LoVo (cell line): ENCODE data around the gene HS1BP3.

Source experiments
- DNase-seq: peaks from one replicate; pipeline ENCODE4 v3.0.0-alpha.2; 2016; ENCODE audit warnings: low spot score

HS1BP3 gene

DNA sequence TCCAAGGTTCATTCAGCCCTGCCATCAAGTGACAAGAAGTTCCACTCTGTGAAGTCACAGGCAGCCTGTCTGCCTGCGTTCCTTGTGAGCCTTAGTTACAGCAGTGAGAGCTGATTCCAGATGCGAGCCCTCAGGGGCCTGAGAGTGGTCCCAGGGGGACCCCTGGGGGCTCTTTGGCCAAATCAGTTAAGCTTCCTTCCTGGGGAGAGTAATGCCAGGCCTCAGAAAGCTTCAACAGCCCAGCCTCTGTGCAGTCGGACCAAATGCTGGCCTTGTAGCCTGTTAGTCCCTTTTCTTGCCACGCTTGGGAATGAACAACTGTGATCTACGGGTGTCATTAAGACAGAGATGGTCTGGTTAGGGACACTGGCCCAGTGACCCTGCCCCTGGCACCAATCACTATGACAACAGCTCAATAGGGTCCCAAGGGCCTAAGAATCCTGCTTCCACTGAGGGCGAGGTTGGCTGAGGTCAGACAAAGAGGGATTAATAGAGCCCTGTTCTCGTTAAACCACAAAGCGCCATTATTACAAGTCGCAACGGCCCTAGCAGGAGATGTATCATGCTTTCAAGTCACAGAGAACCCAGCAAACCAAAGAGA, 50.9 kb downstream of the HS1BP3 start:
- no peak for DNase-seq

DNA sequence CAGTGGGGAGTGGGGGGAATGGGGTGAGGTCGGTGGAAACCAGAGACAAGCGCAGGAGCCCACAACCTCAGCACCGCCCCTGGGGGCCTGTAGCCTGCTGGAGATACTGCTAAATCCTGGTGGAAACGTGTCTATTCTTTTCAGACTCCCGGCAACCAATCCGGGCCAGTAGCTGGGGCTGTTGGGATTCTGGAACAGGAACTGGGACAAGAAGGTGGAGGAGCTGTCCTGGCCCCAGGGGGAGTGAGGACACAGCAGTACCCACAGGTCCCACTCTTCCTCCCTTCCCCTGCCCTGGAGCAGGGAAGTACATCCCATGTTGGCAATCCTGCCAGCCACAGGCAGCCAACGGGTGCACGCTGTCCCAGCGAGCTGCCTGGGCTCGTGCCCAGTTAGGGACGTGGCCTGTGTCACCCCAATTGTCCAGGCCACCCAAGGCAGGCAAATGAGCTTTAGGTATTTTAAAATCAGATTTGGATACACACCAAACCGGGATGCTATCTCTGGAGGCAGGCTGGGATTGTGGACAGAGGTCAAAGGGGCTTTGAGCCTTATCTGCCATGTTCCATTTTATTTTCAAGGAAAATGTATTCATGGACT, 51.8 kb downstream of the HS1BP3 start:
- DNase-seq = no peak

DNA sequence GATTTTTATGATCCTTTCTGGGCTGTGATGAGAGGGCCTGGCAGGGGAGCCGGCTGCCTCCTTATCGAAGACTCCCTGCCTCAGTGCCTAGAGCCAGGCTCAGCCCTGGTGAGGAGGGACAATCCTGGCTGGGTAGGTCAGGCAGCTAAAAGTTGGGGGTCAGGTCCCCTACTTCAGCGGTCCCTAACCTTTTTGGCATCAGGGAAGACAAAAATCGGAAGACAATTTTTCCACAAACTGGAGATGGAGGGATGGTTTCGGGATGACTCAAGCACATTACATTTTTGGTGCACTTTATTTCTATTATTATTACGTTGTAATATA, 53.1 kb downstream of the HS1BP3 start:
- no peak for DNase-seq

- no peak for DNase-seq
Observed at GRCh38 chr2:20596973-20597859, 53.7 kb downstream of the HS1BP3 start.

DNA sequence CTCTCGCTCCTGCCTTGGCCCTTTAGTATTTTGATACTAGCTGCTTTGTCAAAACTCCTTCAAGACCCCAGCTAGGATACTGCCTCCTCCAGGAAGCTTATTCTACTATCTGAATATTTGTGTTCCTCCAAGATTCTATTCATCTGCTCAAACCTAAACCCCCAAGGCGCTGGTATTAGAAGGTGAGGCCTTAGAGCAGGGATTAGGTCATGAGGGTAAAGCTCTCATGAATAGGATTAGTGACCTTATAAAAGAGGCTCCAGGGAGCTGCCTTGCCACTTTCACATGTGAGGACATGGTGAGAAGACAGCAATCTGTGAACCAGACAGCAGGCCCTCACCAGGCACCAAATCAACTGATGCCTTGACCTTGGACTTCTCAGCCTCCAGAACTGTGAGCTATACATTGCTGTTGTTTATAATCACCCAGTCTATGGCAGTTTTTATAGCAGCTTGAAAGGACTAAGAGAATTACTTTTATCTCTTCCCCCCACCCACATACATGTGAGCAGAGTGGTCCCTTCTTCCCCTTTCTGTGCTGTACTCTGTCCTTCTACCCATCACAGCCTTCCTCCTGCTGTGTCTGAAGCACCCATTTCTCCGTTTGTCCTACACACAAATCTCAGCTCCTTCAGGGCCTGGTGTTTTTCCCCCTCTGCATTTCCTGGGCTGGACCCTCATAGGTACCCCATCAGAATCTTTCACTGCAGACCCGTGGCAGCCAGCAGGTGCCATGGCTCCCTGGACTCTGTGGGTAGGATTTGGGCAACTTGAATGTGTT, 54.5 kb downstream of the HS1BP3 start:
- DNase-seq = no peak

GRCh38 chr2:20595439-20596192, 55.3 kb downstream of the HS1BP3 start:
- no peak for DNase-seq

DNA sequence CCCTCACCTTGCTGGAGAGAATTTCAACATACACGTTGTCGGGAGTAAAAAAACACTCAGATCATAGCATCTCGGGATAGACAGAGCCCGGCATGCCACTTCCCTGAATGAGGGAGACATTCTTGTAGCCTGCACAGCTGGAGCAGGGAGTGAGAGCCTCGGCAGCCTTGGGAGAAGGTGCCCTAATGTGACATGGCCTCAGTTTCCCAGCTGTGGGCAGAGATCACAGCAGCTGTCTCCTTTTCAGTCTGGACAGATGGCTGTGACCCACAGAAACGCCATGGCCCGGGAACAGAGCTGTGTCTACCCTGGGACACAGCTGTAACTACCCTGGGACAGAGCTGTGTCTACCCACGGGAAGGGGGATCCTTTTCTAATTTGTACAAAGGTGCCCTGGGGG, 55.9 kb downstream of the HS1BP3 start:
- DNase-seq = no peak

DNA sequence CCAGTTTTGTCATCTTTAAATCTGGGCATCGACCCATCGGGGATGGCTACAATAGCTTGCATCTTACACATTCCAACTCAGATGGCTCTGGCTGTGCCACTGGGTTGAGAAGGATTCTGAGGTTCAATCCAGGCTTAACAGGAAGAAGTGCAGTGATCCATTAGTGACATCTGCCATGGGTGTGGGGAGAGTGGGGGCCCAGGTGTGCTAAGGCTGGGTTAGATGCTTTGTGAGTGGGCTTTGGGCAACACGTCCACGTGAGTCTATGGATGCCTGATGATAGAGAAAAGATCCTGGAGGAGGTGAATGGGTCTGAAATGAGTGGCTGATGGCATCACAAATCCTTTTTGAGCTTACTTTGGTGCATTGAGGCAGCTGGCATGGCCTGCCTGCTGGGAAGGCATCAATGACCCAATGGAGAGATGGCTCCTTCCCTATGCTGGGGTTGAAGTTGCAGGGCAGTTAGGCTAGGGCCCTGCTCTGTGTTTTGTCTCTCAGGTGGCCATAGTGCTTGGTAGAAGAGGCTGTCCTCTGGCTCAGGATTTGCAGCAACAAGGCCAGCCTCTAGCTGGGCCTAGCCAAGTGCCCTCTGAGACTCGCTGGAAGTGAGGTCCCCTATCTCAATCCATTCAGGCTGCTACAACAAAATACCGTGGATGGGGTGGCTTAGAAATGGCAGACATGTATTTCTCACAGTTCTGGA, 56.7 kb downstream of the HS1BP3 start:
- no peak for DNase-seq

GRCh38 chr2:20593072-20594034, 57.5 kb downstream of the HS1BP3 start:
- no peak for DNase-seq

DNA sequence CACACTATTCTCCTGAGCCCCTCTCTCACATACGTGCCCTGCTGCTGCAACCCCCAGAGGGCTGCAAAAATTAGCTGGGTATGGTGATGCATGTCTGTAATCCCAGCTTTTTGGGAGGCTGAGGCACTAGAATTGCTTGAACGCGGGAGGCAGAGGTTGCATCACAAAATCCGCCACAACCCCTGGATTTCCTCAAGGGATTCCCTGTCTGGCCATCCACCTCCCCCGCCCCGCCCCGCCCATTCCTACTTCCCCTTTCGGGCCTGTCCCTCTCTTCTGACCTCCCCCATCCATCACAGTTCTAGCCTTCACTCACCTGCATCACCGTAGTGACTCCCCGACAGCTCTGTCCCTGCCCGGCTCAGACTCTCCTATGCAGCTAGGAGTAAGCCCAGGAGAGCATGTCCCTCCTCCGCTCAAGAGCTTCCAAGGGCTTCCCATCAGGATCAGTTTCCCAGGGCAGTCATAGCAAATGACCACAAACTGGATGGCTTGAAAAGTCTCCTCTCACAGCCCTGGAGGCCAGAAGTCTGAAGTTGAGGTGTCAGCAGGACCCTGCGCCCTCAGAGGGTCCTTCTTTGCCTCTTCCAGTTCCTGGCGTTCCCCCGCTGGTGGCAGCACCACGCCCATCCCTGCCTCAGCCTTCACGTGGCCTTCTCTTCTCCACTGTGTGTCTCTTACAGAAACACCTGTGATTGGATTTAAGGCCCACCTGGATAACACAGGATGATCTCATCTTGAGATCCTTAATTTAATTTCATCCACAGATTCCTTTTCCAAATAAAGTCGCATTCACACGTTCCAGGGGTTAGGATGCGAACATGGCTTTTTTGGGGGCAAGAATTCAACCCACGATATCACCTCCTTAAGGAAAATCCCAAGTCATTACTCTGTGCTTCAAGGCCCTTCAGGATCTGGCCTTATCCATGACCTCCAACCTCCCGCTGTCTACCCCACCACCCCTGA, 58.5 kb downstream of the HS1BP3 start:
- DNase-seq = no peak

DNA sequence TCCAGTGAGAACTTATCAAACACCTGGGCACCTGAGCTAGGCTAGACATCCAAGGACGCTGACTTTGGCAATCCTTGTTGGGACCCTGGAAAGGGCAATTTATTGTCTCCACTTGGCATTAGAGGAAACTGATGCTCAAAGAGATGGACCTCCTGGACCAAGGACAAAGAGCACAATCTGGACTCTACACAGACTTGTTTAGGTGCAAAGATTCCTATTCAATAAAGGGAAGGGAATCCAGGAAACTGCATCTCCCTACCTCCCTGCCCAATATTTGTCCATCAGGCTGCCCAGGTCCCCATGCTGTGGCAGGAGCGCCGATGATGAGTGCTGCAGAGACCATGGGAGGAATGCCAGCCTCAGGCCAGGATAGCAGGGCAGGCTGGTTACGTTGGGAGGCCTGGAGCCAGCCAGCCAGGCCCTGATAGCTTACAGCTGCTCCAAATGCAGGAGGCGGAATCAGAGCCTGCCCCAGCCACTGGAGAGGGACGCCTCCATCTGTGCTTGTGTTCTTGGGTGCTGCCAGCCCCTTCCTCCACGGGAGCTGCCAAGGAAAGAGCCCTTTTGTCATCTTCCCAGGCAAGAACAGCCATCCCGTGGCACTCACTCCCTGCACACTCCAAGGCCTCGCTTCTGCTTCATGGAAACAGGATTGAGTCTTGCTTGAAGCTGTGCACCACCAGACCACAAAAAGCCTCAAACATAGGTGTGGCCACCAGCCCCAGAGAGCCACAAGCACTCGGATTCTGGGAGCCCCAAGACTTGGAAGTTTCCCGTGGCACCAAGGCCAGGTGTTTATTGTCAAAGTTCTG, 60.0 kb downstream of the HS1BP3 start:
- no peak for DNase-seq

DNA sequence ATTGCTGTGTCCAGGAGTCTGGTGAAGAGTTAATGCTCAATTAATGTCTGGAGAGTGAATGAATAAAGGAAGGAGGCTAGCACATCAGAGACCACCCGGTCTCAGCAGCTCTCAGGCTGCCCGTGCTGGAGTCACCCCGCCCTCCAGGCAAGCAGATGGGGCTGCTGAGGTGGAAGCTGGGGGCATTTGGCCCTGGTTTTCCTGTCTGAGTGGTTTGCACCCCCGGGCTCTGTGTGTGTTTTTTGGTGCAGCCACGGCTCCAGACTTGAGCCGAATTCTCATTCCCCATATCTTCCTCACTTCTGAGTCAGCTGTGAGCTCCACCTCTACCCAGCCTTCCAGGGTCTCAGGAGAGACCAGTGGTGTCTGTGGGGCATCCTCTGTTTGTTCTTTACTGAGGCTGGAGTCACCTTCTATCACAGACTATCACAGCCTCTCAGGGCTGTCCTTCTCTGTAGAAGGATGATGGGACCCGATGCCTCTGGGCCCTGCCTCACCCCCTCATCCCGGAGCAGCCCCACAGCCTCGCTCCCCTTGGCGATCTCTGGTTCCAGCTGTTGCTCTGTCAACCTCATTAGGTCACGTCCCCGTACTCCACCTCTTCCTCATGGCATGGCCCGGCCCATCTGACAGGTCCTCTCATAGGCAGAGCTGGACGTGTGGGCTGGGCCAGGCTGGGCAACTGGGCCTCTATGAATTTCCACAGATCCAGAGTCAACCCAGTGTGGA, 60.8 kb downstream of the HS1BP3 start:
- DNase-seq = no peak

DNA sequence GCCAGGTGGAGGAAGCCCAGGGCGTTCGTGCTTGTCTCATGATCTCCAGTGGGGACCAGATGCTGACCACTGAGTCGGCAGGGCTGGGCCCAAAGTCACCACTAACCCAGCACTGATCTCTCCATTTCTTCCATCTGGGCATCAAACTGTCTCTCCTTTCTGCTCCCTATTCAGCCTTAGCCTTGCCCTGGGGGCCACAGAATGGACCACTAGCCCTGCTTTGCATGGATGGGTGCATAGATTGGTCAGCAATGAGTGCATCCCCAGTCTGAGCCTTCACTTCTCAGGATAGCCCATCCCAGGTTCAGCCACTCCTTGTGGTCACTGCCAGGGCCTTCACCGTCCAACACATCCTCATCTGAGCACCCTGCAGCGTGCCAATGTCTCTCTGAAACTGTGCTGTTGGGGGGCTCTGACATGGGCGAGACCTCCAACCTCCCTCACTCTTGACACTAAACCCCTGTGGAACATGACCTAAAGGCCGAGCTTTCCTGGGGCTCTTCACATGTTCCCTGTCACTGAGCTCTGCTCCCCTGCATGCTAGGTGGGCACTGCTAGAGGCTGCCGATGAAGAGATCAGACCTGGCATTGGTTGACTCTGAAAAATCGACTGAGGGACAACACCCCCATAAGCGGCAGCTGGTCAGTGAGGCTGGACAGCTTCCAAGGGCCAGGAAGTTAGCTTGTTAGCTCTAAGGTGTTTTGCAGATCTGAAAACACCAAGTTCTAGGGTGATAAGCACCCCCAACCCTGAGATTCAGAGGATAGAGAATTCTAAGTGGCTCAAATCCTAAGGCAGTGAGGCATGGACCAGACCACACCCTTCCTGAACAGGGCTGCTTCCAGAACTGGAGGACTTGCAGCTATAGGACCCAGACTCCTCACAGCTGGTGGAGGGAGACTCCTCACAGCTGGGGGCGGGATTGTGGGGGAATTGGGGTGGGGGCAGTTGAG, 61.7 kb downstream of the HS1BP3 start:
- DNase-seq = no peak

- no peak for DNase-seq
Observed at GRCh38 chr2:20585710-20586594, 64.9 kb downstream of the HS1BP3 start.

- DNase-seq = no peak
Observed at GRCh38 chr2:20585359-20585709, 65.6 kb downstream of the HS1BP3 start.
